MM.1S (cell line): ENCODE results near the gene IKBKE.

ENCODE experiments used
- DNase-seq: peaks from one replicate; pipeline ENCODE4 v3.0.0-alpha.2; 2015
- H2AFZ ChIP-seq: fragments of 300-600 bp; sonication (generic); 2 replicates; pipeline ENCODE4 v1.6.0; 2016; ENCODE audit warnings: antibody characterized with exemption, low read length
- H3F3A ChIP-seq: fragments of 300-600 bp; sonication (generic); 2 replicates; pipeline ENCODE4 v1.6.1; 2016; ENCODE audit warnings: mild to moderate bottlenecking, antibody characterized with exemption, low read length, moderate library complexity, mixed read lengths; ENCODE audit not compliant: insufficient read depth
- H3K27ac ChIP-seq: fragments of 300-600 bp; sonication (generic); 2 replicates; pipeline ENCODE4 v1.5.1; 2016; ENCODE audit warnings: mild to moderate bottlenecking, low read length
- H3K27me3 ChIP-seq: fragments of 300-600 bp; sonication (generic); replicated peaks from 2 replicates; pipeline ENCODE4 v1.6.0; 2016; ENCODE audit warnings: low read length; ENCODE audit not compliant: insufficient read depth
- H3K36me3 ChIP-seq: fragments of 300-600 bp; sonication (generic); replicated peaks from 2 replicates; pipeline ENCODE4 v1.6.1; 2016; ENCODE audit warnings: mild to moderate bottlenecking, low read length, mixed read lengths; ENCODE audit not compliant: insufficient read depth
- H3K4me1 ChIP-seq: fragments of 300-600 bp; sonication (generic); 2 replicates; pipeline ENCODE4 v1.6.1; 2016; ENCODE audit warnings: low read length, mixed read lengths
- H3K4me2 ChIP-seq: fragments of 300-600 bp; sonication (generic); 2 replicates; pipeline ENCODE4 v1.6.0; 2016; ENCODE audit warnings: low read depth, low read length
- H3K4me3 ChIP-seq: fragments of 300-600 bp; sonication (generic); 2 replicates; pipeline ENCODE4 v1.5.1; 2016; ENCODE audit warnings: low read length, mixed read lengths
- H3K79me2 ChIP-seq: fragments of 300-600 bp; sonication (generic); 2 replicates; pipeline ENCODE4 v1.6.1; 2016; ENCODE audit warnings: mixed run types, low read length, mixed read lengths
- H3K9ac ChIP-seq: fragments of 300-600 bp; sonication (generic); 2 replicates; pipeline ENCODE4 v1.6.1; 2016; ENCODE audit warnings: low read length, mixed read lengths
- H3K9me2 ChIP-seq: fragments of 300-600 bp; sonication (generic); replicated peaks from 2 replicates; pipeline ENCODE4 v1.6.1; 2016; ENCODE audit warnings: mild to moderate bottlenecking, low read length, mixed read lengths; ENCODE audit not compliant: insufficient read depth
- H3K9me3 ChIP-seq: fragments of 300-600 bp; sonication (generic); replicated peaks from 2 replicates; pipeline ENCODE4 v1.6.1; 2016; ENCODE audit warnings: mild to moderate bottlenecking, low read length, mixed read lengths; ENCODE audit not compliant: insufficient read depth
- H4K20me1 ChIP-seq: fragments of 300-600 bp; sonication (generic); 2 replicates; pipeline ENCODE4 v1.6.1; 2016; ENCODE audit warnings: mild to moderate bottlenecking, low read length, moderate library complexity, mixed read lengths; ENCODE audit not compliant: insufficient read depth
- CTCF ChIP-seq: fragments of 300-600 bp; sonication (generic); IDR thresholded peaks from 2 replicates; pipeline ENCODE4 v1.5.1; 2016; ENCODE audit warnings: antibody characterized with exemption, low read length, mixed read lengths
- EZH2 ChIP-seq: fragments of 300-600 bp; sonication (generic); optimal IDR thresholded peaks from 2 replicates; pipeline ENCODE3; 2017; ENCODE audit warnings: low read depth, mild to moderate bottlenecking, antibody characterized with exemption, low read length, mixed read lengths
- EZH2phosphoT487 ChIP-seq: fragments of 300-600 bp; sonication (generic); IDR thresholded peaks from 2 replicates; pipeline ENCODE4 v1.6.1; 2018; ENCODE audit warnings: antibody characterized with exemption, low read length

Gene IKBKE

GRCh38 chr1:206441336-206441967, 28.8 kb upstream of the IKBKE start:
- Histone ChIP-seq H3K9ac (no peak overlapping the region), H3K9me3 (no peaks in the 10 kb centered on the region), H3K36me3 (no peaks in the 10 kb centered on the region; the same call in 1 of the 2 replicates), H4K20me1 (no peaks in the 10 kb centered on the region), H3F3A (no peaks in the 10 kb centered on the region), H3K27me3 (no peaks in the 10 kb centered on the region), H3K4me1 (peaks cover 17% of the 10 kb centered on the region), H3K27ac (peak overlapping the region; percentile 4; the same call in 1 of the 2 replicates), H3K4me2 (peak overlapping the region; percentile 15; the same call in 1 of the 2 replicates), H2AFZ (no peak overlapping the region), H3K9me2 (no peaks in the 10 kb centered on the region), H3K79me2 (no peaks in the 10 kb centered on the region), H3K4me3 (no peak overlapping the region)
- TF ChIP-seq CTCF, result no peak
- no peak for TF ChIP-seq EZH2
- no peak for TF ChIP-seq EZH2phosphoT487
- DNase-seq, result peak; percentile 65

GRCh38 chr1:206442101-206442500, 28.2 kb upstream of the IKBKE start:
- Histone ChIP-seq H3K79me2 (no peaks in the 10 kb centered on the region), H3K4me1 (peaks cover 17% of the 10 kb centered on the region), H2AFZ (no peak overlapping the region), H3K9ac (no peak overlapping the region), H3K4me2 (no peak overlapping the region), H4K20me1 (no peaks in the 10 kb centered on the region), H3K36me3 (no peaks in the 10 kb centered on the region; the same call in 1 of the 2 replicates), H3K9me3 (no peaks in the 10 kb centered on the region), H3K27me3 (no peaks in the 10 kb centered on the region), H3F3A (no peaks in the 10 kb centered on the region), H3K9me2 (no peaks in the 10 kb centered on the region), H3K27ac (no peak overlapping the region), H3K4me3 (no peak overlapping the region)
- TF ChIP-seq CTCF (no peak), EZH2 (no peak), EZH2phosphoT487 (no peak)
- no peak for DNase-seq

- Histone ChIP-seq H4K20me1 (no peaks in the 10 kb centered on the region), H3K36me3 (no peaks in the 10 kb centered on the region; the same call in 1 of the 2 replicates), H3K79me2 (no peaks in the 10 kb centered on the region), H3K9me2 (no peaks in the 10 kb centered on the region), H3K27me3 (no peaks in the 10 kb centered on the region), H3K4me3 (no peak overlapping the region), H3K4me1 (peaks cover 17% of the 10 kb centered on the region), H3K9ac (no peak overlapping the region), H3K9me3 (no peaks in the 10 kb centered on the region), H3K4me2 (no peak overlapping the region), H3F3A (no peaks in the 10 kb centered on the region), H2AFZ (no peak overlapping the region), H3K27ac (no peak overlapping the region)
- TF ChIP-seq CTCF, result no peak
- TF ChIP-seq EZH2phosphoT487, result no peak
- no peak for TF ChIP-seq EZH2
- DNase-seq, result no peak
These were observed 25.2 kb upstream of the IKBKE start for GRCh38 chr1:206445116-206445515.
